GM12873 (cell line): Measurements from ENCODE around the gene CTIF.

Experiments
- TF ChIP-seq, protein P1 (sequence below): IDR thresholded peaks from 2 replicates; pipeline ENCODE4 v1.5.1; 2012; ENCODE audit warnings: low read depth, mild to moderate bottlenecking, moderate library complexity, low read length, control low read depth; ENCODE audit not compliant: insufficient read depth; ENCODE audit errors: missing control alignments

The CTIF gene

DNA sequence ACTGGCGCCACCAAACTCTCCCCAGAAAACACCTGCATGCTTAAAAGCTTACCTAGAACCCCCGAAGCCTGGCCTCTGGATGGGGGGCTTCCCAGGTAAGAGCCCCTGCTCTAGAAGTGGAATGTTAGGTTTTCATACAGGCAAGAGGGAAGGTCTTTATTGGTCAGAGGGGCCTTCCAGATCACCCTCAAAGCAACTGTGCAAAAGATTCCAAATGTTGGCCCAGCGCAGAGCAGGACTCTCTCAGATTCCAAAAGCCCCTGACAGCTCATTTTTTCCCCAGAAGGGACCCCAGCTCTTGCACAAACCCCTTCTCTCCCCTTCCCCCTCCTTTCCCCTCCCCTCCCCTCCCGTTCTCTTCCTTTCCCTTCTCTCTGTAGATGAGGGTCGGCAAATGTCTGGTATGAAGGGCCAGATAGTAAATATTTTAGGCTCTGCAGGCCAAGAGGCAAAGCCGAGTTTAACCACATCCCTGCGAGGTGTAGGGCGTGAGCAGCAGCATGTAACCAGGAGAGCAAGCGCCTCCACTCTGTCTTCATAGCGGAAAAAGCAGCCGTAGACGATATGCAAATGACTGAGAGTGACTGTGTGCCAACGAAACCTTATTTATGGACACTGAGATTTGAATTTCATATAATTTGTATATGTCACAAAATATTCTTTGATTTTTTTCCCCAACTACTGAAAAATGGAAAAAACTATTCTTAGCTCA, 295.0 kb downstream of the CTIF start:
- TF ChIP-seq, protein P1, sequence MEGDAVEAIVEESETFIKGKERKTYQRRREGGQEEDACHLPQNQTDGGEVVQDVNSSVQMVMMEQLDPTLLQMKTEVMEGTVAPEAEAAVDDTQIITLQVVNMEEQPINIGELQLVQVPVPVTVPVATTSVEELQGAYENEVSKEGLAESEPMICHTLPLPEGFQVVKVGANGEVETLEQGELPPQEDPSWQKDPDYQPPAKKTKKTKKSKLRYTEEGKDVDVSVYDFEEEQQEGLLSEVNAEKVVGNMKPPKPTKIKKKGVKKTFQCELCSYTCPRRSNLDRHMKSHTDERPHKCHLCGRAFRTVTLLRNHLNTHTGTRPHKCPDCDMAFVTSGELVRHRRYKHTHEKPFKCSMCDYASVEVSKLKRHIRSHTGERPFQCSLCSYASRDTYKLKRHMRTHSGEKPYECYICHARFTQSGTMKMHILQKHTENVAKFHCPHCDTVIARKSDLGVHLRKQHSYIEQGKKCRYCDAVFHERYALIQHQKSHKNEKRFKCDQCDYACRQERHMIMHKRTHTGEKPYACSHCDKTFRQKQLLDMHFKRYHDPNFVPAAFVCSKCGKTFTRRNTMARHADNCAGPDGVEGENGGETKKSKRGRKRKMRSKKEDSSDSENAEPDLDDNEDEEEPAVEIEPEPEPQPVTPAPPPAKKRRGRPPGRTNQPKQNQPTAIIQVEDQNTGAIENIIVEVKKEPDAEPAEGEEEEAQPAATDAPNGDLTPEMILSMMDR, result no peak

DNA sequence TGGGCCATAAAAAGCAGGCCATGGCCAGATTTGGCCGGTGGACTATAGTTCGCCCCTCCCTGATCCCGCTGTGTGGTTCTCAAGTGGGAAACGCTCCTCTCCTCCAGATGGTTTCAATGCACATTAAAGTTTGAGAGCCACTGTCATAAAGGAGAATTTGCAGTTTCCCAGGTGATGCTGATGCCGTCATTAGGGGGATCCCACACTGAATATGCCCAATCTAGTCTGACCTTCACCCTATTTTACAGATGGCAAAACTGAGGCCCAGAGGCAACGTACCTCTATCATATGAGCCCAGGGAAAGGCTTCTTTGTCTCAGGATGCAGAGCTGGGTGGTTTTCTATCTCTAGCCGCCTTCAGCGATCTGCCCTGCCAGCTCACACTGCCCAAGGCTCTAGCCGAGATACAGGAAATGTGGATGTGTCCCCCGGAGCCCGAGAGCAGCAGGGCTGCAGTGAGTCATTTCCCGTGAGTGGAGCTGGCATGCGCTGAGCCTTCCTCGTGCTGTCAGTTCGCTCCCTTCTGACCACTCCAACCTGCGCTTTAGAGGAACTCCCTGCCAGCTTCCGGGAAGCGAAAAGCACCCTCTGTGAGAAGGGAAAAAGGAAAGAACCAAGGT, 295.7 kb downstream of the CTIF start:
- TF ChIP-seq, protein P1, result no peak

DNA sequence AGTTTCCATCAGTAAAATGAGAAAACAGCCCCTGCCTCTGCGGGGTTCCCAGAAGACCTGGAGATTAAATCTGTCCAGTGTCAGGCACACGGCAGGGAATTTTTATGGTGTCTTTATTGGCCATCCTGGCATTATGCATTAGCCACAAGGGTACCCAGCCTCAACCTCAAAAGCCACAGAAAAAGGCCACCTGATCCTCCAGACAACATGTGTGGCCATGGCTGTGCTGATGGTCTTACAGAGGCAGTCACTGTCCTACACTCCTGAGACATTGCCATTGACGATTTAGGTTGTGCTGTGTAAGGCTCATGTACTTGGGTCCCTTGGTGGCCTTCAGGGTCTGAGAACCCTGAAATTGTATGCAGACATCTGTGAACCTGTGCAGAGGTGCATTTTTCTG, 296.3 kb downstream of the CTIF start:
- TF ChIP-seq, protein P1, result no peak

DNA sequence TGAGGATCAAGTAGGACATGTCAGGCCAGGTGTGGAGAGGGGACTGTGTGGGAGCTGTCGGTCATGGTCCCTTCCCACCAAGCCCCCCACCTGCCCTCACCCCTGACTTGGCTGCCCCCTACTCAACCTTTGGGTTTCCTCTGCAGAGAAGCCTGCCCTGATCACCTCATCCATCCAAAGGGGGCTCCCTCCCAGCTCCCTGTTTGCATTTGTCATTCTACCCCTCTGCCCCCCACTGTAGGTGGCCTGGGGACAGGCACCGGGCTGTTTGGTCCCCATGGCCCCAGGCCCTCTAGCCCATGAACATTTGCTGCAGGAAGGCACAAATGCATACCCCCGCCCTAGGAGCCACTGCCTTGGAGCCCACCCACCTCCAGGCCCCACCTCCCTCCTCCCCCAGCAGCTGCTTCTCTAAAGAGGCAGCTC, 296.9 kb downstream of the CTIF start:
- TF ChIP-seq, protein P1, result no peak

DNA sequence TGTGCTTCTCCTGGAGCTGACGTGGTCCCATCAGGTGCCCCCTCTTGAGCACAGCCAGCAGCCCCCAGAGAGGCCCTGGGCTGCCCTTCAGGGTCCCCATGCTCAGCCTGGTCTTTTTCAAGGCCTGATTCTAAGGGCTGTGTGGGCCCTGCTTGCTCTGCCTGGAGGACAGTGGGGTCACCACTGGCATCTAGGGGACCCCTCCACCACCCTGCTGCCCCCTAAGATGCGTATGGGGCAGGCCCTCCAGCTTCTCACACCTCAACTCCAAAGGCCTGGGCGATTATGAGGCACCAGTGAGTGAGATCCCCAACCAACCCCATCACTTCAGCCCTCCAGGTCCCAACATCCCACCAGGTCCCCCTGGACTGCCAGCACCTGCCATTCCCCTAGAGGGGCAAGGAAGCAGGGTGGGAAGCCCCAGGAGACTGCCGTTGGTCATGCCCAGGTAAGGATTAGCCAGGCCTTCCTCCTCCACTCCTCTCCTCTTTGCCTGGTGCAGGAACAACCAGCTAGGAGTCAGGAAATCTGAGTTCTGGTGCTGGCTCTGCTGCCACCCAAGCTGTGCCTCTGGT, 297.5 kb downstream of the CTIF start:
- TF ChIP-seq, protein P1, result no peak

DNA sequence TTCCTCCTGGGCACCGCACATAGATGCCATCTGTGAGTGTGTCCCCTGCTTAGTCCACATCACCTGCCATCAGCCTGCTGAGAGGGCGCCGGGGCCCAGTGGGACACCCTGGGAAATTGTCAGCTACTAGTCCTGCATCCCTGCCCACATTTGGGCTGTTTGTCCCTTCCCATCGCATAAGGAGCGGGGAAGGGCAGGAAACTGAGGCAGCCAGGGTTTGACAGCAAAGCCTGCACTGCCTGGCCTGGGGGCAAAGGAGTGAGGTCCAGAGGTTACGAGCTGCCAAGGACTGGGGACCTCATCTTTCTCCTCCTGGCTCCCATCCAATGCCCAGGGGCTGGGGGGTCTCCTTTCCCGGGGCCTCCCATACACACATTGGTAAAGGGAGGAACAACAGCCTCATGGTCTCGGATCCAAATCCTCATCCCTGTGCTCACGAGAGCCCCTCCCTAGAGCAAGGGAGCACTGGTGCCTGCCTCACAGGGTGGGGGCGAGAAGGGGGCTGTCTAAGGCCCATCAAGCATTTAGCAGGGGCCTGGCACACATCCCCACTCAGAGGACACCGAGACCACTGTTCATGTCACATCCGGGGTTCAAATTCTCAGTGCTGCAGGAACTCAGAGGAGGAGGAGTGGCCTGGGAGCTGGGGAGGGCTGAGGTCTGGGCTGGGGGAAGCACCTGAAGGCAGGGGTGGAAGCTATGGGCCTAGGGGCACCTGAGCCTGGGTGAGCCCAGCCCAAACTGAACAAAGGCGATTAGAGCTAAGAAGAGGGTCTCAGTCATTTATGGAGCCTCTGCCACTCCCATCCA, 298.2 kb downstream of the CTIF start:
- TF ChIP-seq, protein P1, result no peak

DNA sequence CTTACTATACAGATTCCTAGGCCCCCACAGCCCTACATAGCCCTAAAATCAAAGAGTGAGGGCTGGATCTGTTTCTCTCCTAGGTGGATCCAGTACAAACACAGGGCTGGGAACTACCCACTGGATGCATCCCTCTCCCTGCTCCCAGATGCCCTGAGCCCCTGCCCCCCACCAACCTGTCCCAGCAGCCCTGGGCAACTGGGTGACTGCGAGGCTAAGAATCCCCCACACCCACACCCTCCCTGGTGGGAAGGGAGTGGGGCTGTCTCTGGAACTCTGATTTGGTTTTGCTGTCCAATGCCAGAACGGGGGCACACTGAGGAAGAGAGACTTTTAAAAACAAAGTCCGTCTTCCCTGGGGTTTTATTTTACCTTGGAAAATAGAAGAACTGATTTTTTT, 298.8 kb downstream of the CTIF start:
- TF ChIP-seq, protein P1, result no peak
